Stimulated activated naive CD8-positive, alpha-beta T cell treated with anti-CD3 and anti-CD28 coated beads, Interleukin-15, amount 100 ng/mL, for 72 hours (primary cell): ENCODE data around the gene SGCE.

Experiments
- ATAC-seq: fragments of 150-1000 bp; cut with Tn5 transposase; 2 replicates; pipeline ENCODE4 v1.10.0; 2021; ENCODE audit warnings: mild to moderate bottlenecking, moderate library complexity
- DNase-seq, 2 donors: peaks; one replicate each; pipeline ENCODE4 v3.0.0; 2021 to 2022
- H3K27ac Mint-ChIP-seq, 2 donors: one replicate each; pipeline ENCODE4 v1.8.0; 2022; ENCODE audit warnings: mild to moderate bottlenecking in 2 of 2, mixed read lengths in 2 of 2, moderate library complexity in 2 of 2
- H3K27me3 Mint-ChIP-seq: one replicate; pipeline ENCODE4 v1.8.0; 2022; ENCODE audit warnings: mixed read lengths
- H3K4me1 Mint-ChIP-seq: one replicate; pipeline ENCODE4 v1.8.0; 2022; ENCODE audit warnings: mild to moderate bottlenecking, mixed read lengths
- H3K4me3 Mint-ChIP-seq, 2 donors: one replicate each; pipeline ENCODE4 v1.8.0; 2022; ENCODE audit warnings: mild to moderate bottlenecking in 2 of 2, mixed read lengths in 2 of 2, moderate library complexity in 1 of 2
- H3K9me3 Mint-ChIP-seq, 2 donors: one replicate each; pipeline ENCODE4 v1.8.0; 2022; ENCODE audit warnings: mixed read lengths in 2 of 2

The SGCE gene

GRCh38 chr7:94615666-94616065 is 40.3 kb downstream of the SGCE start:
- Mint-ChIP-seq H3K4me3 (no peak overlapping the region), H3K4me1 (peaks cover 4% of the 10 kb centered on the region), H3K27ac (no peak overlapping the region), H3K27me3 (peaks cover 12% of the 10 kb centered on the region), H3K9me3 (peaks cover 0 to 4% of the 10 kb centered on the region in 2 donors)
- DNase-seq (no peak), ATAC-seq (no peak)

GRCh38 chr7:94612661-94613060 is 43.3 kb downstream of the SGCE start:
- H3K9me3 Mint-ChIP-seq: peaks cover 8 to 16% of the 10 kb centered on the region in 2 donors
- H3K27me3 Mint-ChIP-seq: peaks cover 12% of the 10 kb centered on the region
- no peaks in the 10 kb centered on the region for H3K4me1 Mint-ChIP-seq
- no peak overlapping the region for H3K4me3 Mint-ChIP-seq
- H3K27ac Mint-ChIP-seq: no peak overlapping the region
- no peak for ATAC-seq
- no peak for DNase-seq

- peaks cover 12% of the 10 kb centered on the region for H3K27me3 Mint-ChIP-seq
- no peaks in the 10 kb centered on the region for H3K4me1 Mint-ChIP-seq
- ATAC-seq (no peak), DNase-seq (no peak)
- H3K27ac Mint-ChIP-seq: no peak overlapping the region
- H3K9me3 Mint-ChIP-seq: peaks cover 9 to 18% of the 10 kb centered on the region in 2 donors
- H3K4me3 Mint-ChIP-seq: no peak overlapping the region
These were observed 43.7 kb downstream of the SGCE start for GRCh38 chr7:94612253-94612652.

- Mint-ChIP-seq H3K4me1 (no peaks in the 10 kb centered on the region), H3K27me3 (peaks cover 6% of the 10 kb centered on the region), H3K4me3 (no peak overlapping the region), H3K9me3 (peaks cover 20 to 31% of the 10 kb centered on the region in 2 donors), H3K27ac (no peak overlapping the region)
- no peak for DNase-seq
- ATAC-seq: no peak
These were observed 46.4 kb downstream of the SGCE start for GRCh38 chr7:94609561-94609960.

GRCh38 chr7:94605031-94605430 is 50.9 kb downstream of the SGCE start:
- ATAC-seq: no peak
- peaks cover 15 to 29% of the 10 kb centered on the region in 2 donors for H3K9me3 Mint-ChIP-seq
- no peak overlapping the region for H3K27ac Mint-ChIP-seq
- no peak for DNase-seq
- H3K27me3 Mint-ChIP-seq: no peaks in the 10 kb centered on the region
- H3K4me3 Mint-ChIP-seq: no peak overlapping the region
- no peaks in the 10 kb centered on the region for H3K4me1 Mint-ChIP-seq

GRCh38 chr7:94602181-94602580 is 53.8 kb downstream of the SGCE start:
- ATAC-seq: no peak
- DNase-seq: no peak
- Mint-ChIP-seq H3K27me3 (no peaks in the 10 kb centered on the region), H3K9me3 (peaks cover 10 to 12% of the 10 kb centered on the region in 2 donors), H3K4me3 (no peak overlapping the region), H3K4me1 (no peaks in the 10 kb centered on the region), H3K27ac (no peak overlapping the region)

- H3K4me1 Mint-ChIP-seq: no peaks in the 10 kb centered on the region
- H3K4me3 Mint-ChIP-seq: no peak overlapping the region
- H3K27ac Mint-ChIP-seq: no peak overlapping the region
- peaks cover 0 to 1% of the 10 kb centered on the region in 2 donors for H3K9me3 Mint-ChIP-seq
- ATAC-seq (no peak), DNase-seq (no peak)
- no peaks in the 10 kb centered on the region for H3K27me3 Mint-ChIP-seq
These were observed 55.7 kb downstream of the SGCE start for GRCh38 chr7:94600267-94600666.

- no peaks in the 10 kb centered on the region for H3K9me3 Mint-ChIP-seq
- no peaks in the 10 kb centered on the region for H3K27me3 Mint-ChIP-seq
- DNase-seq: no peak
- H3K4me1 Mint-ChIP-seq: no peaks in the 10 kb centered on the region
- H3K4me3 Mint-ChIP-seq: no peak overlapping the region
- ATAC-seq: no peak
- no peak overlapping the region for H3K27ac Mint-ChIP-seq
These were observed 60.2 kb downstream of the SGCE start for GRCh38 chr7:94595717-94596116.

- H3K9me3 Mint-ChIP-seq: no peaks in the 10 kb centered on the region
- no peak for DNase-seq
- H3K27ac Mint-ChIP-seq: no peak overlapping the region
- H3K4me1 Mint-ChIP-seq: no peaks in the 10 kb centered on the region
- no peak overlapping the region for H3K4me3 Mint-ChIP-seq
- H3K27me3 Mint-ChIP-seq: no peaks in the 10 kb centered on the region
- ATAC-seq: no peak
These were observed 61.1 kb downstream of the SGCE start for GRCh38 chr7:94594882-94595281.

GRCh38 chr7:94591176-94591575 is 64.8 kb downstream of the SGCE start:
- Mint-ChIP-seq H3K27ac (no peak overlapping the region), H3K4me3 (no peak overlapping the region), H3K4me1 (no peaks in the 10 kb centered on the region), H3K27me3 (no peaks in the 10 kb centered on the region), H3K9me3 (no peaks in the 10 kb centered on the region)
- no peak for ATAC-seq
- no peak for DNase-seq

- Mint-ChIP-seq H3K27me3 (no peaks in the 10 kb centered on the region), H3K9me3 (no peaks in the 10 kb centered on the region), H3K27ac (no peak overlapping the region), H3K4me3 (no peak overlapping the region), H3K4me1 (no peaks in the 10 kb centered on the region)
- DNase-seq: no peak
- ATAC-seq: no peak
These were observed 65.3 kb downstream of the SGCE start for GRCh38 chr7:94590526-94591162.

- Mint-ChIP-seq H3K27me3 (no peaks in the 10 kb centered on the region), H3K4me1 (no peaks in the 10 kb centered on the region)
These were observed 67.9 kb downstream of the SGCE start for GRCh38 chr7:94588075-94588474.

GRCh38 chr7:94584113-94584512 is 71.8 kb downstream of the SGCE start:
- H3K9me3 Mint-ChIP-seq: peaks cover 5 to 18% of the 10 kb centered on the region in 2 donors
- H3K27me3 Mint-ChIP-seq: no peaks in the 10 kb centered on the region
- DNase-seq: no peak
- H3K4me1 Mint-ChIP-seq: no peaks in the 10 kb centered on the region
- H3K4me3 Mint-ChIP-seq: no peak overlapping the region
- no peak overlapping the region for H3K27ac Mint-ChIP-seq
- ATAC-seq: no peak

More at GRCh38 chr7:94588075-94588474, 67.9 kb downstream of the SGCE start:
- no peak for ATAC-seq
- Mint-ChIP-seq H3K4me3 (no peak overlapping the region), H3K9me3 (no peaks in the 10 kb centered on the region), H3K27ac (no peak overlapping the region)
- DNase-seq: no peak

- ATAC-seq: no peak
- Mint-ChIP-seq H3K4me1 (no peaks in the 10 kb centered on the region), H3K9me3 (peaks cover 11 to 26% of the 10 kb centered on the region in 2 donors), H3K4me3 (no peak overlapping the region), H3K27me3 (no peaks in the 10 kb centered on the region), H3K27ac (no peak overlapping the region)
- DNase-seq: no peak
These were observed 75.3 kb downstream of the SGCE start for GRCh38 chr7:94580601-94581000.

GRCh38 chr7:94579470-94579869 is 76.5 kb downstream of the SGCE start:
- Mint-ChIP-seq H3K4me1 (no peaks in the 10 kb centered on the region), H3K27me3 (no peaks in the 10 kb centered on the region), H3K27ac (no peak overlapping the region), H3K4me3 (no peak overlapping the region), H3K9me3 (peaks cover 19 to 37% of the 10 kb centered on the region in 2 donors)
- DNase-seq (no peak), ATAC-seq (no peak)

GRCh38 chr7:94578614-94579013 is 77.3 kb downstream of the SGCE start:
- H3K4me1 Mint-ChIP-seq: no peaks in the 10 kb centered on the region
- DNase-seq (no peak), ATAC-seq (no peak)
- H3K4me3 Mint-ChIP-seq: no peak overlapping the region
- H3K27me3 Mint-ChIP-seq: no peaks in the 10 kb centered on the region
- no peak overlapping the region for H3K27ac Mint-ChIP-seq
- peaks cover 19 to 46% of the 10 kb centered on the region in 2 donors for H3K9me3 Mint-ChIP-seq

- no peaks in the 10 kb centered on the region for H3K27me3 Mint-ChIP-seq
- H3K9me3 Mint-ChIP-seq: peaks cover 19 to 58% of the 10 kb centered on the region in 2 donors
- ATAC-seq: no peak
- H3K27ac Mint-ChIP-seq: no peak overlapping the region
- no peak overlapping the region for H3K4me3 Mint-ChIP-seq
- no peaks in the 10 kb centered on the region for H3K4me1 Mint-ChIP-seq
- no peak for DNase-seq
These were observed 78.6 kb downstream of the SGCE start for GRCh38 chr7:94577357-94577756.
